ENCODE results near the gene CSMD2. TPM values are rescaled to one million over a fixed set of nuclear protein-coding genes. Genes with fewer than 3 reads are reported as not detected.

Gene CSMD2
- total and polyA plus RNA-seq, 4 donors, result 0.25 to 2.4 (median 1.7) TPM

DNA sequence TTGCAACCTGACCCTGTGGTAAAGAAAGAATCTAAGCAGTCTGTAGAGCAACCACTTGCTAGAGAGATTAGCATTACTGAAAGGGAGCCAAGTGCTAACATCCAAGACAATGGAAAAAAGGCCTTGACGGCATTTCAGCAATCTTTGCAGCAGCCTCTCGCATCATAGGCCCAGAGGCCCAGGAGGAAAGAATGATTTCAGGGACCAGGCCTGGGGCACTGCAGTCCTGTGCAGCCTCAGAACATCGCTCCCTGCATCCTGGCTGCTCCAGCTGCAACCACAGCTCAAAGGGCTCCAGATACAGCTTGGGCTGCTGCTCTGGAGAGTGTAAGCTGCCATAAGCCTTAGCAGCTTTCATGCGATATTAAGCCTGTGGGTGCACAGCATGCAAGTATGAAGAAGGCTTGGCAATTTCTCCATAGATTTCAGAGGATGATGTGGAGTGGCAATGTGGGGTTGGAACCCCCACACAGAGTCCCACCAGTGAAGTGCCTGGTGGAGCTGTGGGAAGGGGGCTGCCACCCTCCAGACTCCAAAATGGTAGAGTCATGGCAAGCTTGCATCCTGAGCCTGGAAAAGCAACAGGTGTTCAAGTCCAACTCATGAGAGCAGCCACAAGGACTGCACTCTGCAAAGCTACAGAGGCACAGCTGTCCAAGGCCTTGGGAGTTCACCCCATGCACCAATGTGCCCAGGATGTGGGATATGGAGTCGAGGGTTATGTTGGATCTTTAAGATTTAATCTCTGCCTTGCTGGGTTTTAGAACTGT, 411.8 kb downstream of the CSMD2 start:
- H3K36me3 ChIP-seq (ENCODE audit: control insufficient read depth in 1 of 2, insufficient read depth in 2 of 2, low read length in 1 of 2), result no peaks in the 10 kb centered on the region
- no peaks in the 10 kb centered on the region for H3K4me1 ChIP-seq (ENCODE audit: control insufficient read depth in 1 of 2, insufficient read depth in 2 of 2, low read length in 2 of 2)
- ATAC-seq (ENCODE audit: low FRiP score), result no peak
- DNase-seq, result no peak
- H3K27ac ChIP-seq (ENCODE audit: low read depth in 1 of 2, low read length in 2 of 2), result no peak overlapping the region
- no peaks in the 10 kb centered on the region for H3K27me3 ChIP-seq (ENCODE audit: control insufficient read depth in 1 of 2, insufficient read depth in 2 of 2, low read length in 1 of 2)
- H3K4me3 ChIP-seq (ENCODE audit: low read length in 2 of 2), result no peak overlapping the region
- H3K9me3 ChIP-seq (ENCODE audit: control insufficient read depth, low read length), result peaks cover 2% of the 10 kb centered on the region
- 86 to 87% methylated on average over 5 of the region's 5 CpGs for WGBS, 2 donors
- intact Hi-C loops (cut with DNase I), result no loop called here

DNA sequence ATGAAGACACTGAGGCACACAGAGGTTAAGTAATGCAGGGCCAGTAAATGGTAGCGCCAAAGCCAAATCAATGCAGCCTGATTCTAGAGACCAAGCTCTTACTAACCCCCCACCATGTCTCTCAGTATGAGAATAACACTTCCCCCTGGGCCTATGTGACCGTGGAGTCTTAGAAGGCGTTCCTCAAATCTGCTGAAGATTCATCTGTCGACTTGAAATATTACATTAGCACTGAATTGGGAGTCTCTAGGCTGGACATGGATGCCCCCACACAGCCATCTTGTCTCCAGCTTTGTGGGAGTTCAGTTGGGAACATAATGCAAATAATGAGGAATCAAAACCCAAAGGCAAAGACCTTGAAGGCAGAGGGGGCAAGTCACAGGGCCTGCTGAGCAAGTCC, 419.1 kb downstream of the CSMD2 start:
- no peaks in the 10 kb centered on the region for H3K36me3 ChIP-seq (ENCODE audit: control insufficient read depth in 1 of 2, insufficient read depth in 2 of 2, low read length in 1 of 2)
- no peak overlapping the region for H3K27ac ChIP-seq (ENCODE audit: low read depth in 1 of 2, low read length in 2 of 2)
- no peaks in the 10 kb centered on the region for H3K27me3 ChIP-seq (ENCODE audit: control insufficient read depth in 1 of 2, insufficient read depth in 2 of 2, low read length in 1 of 2)
- no peak for ATAC-seq (ENCODE audit: low FRiP score)
- H3K4me1 ChIP-seq (ENCODE audit: control insufficient read depth in 1 of 2, insufficient read depth in 2 of 2, low read length in 2 of 2), result no peaks in the 10 kb centered on the region
- intact Hi-C loops (cut with DNase I), result no loop called here
- no peak for DNase-seq
- WGBS, 2 donors, result 87 to 89% methylated on average over 4 of the region's 4 CpGs
- H3K4me3 ChIP-seq (ENCODE audit: low read length in 2 of 2), result no peak overlapping the region
- H3K9me3 ChIP-seq (ENCODE audit: control insufficient read depth, low read length), result no peaks in the 10 kb centered on the region

DNA sequence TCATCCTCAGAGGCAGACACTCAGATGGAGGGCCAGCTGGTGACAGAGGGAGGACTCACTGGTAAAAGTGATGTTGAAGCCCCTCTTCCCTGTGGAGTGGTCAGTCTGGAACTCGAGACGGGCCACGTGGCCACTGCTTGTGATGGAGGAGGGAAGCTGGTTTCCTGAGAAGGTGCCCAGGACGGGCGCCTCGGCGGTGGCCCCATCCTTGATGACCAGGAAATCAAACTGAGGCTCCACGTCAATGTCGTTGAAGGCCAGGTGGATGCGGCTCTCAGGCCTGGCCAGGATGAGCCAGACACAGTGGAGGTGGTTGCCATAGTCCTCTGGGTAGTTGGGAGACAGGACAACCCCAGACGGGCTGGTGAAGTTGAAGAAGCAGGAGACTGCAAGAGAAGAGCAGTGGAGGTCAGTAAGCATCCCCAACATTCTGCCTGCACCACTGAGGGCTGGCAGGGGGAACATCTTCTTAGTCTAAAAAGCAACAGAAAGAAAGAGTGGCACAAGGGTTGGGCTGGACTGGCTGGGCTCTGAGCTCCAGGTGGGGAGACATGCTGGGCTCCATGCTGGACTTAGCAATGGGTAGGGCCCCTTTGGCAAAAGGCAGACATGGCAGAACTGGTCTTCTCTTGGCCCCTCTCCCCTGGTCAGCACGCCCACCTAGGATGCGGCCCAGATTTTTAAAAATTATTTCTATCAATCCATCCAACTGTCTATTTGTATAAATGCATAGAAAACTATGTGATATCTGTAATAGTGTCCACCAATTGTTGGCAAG, 421.6 kb downstream of the CSMD2 start:
- DNase-seq, result no peak
- Histone ChIP-seq H3K4me1 (ENCODE audit: control insufficient read depth in 1 of 2, insufficient read depth in 2 of 2, low read length in 2 of 2) (no peaks in the 10 kb centered on the region), H3K9me3 (ENCODE audit: control insufficient read depth, low read length) (no peaks in the 10 kb centered on the region), H3K36me3 (ENCODE audit: control insufficient read depth in 1 of 2, insufficient read depth in 2 of 2, low read length in 1 of 2) (no peaks in the 10 kb centered on the region), H3K27me3 (ENCODE audit: control insufficient read depth in 1 of 2, insufficient read depth in 2 of 2, low read length in 1 of 2) (no peaks in the 10 kb centered on the region), H3K4me3 (ENCODE audit: low read length in 2 of 2) (no peak overlapping the region), H3K27ac (ENCODE audit: low read depth in 1 of 2, low read length in 2 of 2) (no peak overlapping the region)
- no peak for ATAC-seq (ENCODE audit: low FRiP score)
- intact Hi-C loops (cut with DNase I), result no loop called here
- WGBS, 2 donors, result 95 to 96% methylated on average over 13 of the region's 13 CpGs

DNA sequence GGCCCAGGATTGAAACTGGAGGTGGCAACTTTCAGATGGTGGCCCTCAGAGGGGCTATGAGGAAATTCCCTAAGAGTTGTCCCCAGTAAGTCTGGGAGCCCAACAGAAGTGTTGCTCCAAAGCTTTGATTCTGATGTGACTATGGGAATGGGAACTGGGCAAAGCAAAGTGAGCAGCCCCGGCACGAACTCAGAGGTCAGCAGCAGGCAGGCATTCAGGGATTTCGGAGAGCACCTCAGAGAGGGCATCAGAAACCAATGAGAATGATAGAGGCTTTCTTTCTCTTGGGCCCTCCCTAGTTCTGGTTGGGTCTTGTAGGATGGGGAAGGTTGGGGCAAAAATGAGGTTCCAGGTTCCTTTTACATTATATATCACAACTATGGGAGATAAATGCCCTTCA, 422.4 kb downstream of the CSMD2 start:
- no peaks in the 10 kb centered on the region for H3K9me3 ChIP-seq (ENCODE audit: control insufficient read depth, low read length)
- no peak for ATAC-seq (ENCODE audit: low FRiP score)
- intact Hi-C loops (cut with DNase I), result no loop called here
- no peaks in the 10 kb centered on the region for H3K36me3 ChIP-seq (ENCODE audit: control insufficient read depth in 1 of 2, insufficient read depth in 2 of 2, low read length in 1 of 2)
- no peak overlapping the region for H3K27ac ChIP-seq (ENCODE audit: low read depth in 1 of 2, low read length in 2 of 2)
- DNase-seq, result no peak
- no peaks in the 10 kb centered on the region for H3K27me3 ChIP-seq (ENCODE audit: control insufficient read depth in 1 of 2, insufficient read depth in 2 of 2, low read length in 1 of 2)
- no peak overlapping the region for H3K4me3 ChIP-seq (ENCODE audit: low read length in 2 of 2)
- WGBS, 2 donors, result 81 to 83% methylated on average over 3 of the region's 3 CpGs
- H3K4me1 ChIP-seq (ENCODE audit: control insufficient read depth in 1 of 2, insufficient read depth in 2 of 2, low read length in 2 of 2), result no peaks in the 10 kb centered on the region

DNA sequence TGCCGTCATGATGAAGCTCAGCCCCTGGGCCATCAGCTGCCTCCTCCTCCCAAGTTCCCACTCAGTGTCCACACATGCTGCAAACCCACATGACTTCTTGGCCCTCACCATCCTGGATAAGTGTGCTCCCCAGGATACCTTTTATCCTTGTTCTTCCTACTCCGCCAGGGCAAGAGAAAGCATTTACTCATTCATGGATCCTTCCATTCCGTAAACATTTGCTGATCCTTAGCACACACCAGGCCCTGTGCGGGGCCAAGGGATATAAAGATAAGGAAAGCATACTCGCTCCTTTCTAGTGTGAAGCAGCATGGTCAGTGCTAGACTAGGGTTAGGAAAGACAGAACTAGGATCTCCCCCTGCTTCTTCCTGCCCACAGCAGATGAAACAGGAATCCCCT, 423.3 kb downstream of the CSMD2 start:
- intact Hi-C loops (cut with DNase I), result no loop called here
- WGBS, 2 donors, result 94 to 97% methylated on average over 5 of the region's 5 CpGs
- ATAC-seq (ENCODE audit: low FRiP score) (no peak), DNase-seq (no peak)
- Histone ChIP-seq H3K9me3 (ENCODE audit: control insufficient read depth, low read length) (no peaks in the 10 kb centered on the region), H3K27ac (ENCODE audit: low read depth in 1 of 2, low read length in 2 of 2) (no peak overlapping the region), H3K36me3 (ENCODE audit: control insufficient read depth in 1 of 2, insufficient read depth in 2 of 2, low read length in 1 of 2) (no peaks in the 10 kb centered on the region), H3K27me3 (ENCODE audit: control insufficient read depth in 1 of 2, insufficient read depth in 2 of 2, low read length in 1 of 2) (no peaks in the 10 kb centered on the region), H3K4me1 (ENCODE audit: control insufficient read depth in 1 of 2, insufficient read depth in 2 of 2, low read length in 2 of 2) (no peaks in the 10 kb centered on the region), H3K4me3 (ENCODE audit: low read length in 2 of 2) (no peak overlapping the region)

DNA sequence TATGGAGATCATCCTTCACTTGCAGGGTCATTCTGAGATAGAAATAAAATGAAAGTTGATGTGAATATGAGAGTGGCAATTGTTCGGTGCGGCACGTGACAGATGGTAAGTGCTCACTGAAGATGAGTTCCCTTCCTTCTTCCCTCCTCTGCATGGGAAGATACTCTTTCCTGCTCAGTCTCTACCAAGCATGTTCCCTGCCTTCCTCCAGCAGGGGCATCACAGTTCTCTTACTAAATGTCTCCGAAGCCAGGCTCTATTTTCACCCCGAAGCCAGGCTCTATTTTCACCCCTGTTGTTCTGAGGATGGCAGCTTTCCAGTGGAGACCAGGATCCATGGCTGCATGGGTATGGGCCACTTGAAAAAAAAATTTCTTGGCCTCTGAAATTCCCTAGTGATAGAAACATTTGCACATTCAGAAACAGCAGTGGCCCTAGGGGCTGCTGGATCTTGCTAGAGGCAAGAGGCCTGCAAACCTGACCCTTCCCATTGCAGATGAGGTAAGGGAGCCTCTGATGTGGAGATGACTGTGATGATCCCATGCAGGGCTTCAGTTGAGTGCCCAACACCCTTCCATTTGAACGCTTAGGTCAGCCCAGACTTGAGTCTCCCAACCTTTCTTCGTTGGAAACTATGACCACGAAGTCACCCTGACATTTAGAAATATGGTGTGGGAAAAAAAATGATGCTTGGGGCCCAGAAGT, 424.8 kb downstream of the CSMD2 start:
- Histone ChIP-seq H3K4me1 (ENCODE audit: control insufficient read depth in 1 of 2, insufficient read depth in 2 of 2, low read length in 2 of 2) (no peaks in the 10 kb centered on the region), H3K4me3 (ENCODE audit: low read length in 2 of 2) (no peak overlapping the region), H3K9me3 (ENCODE audit: control insufficient read depth, low read length) (no peaks in the 10 kb centered on the region), H3K27ac (ENCODE audit: low read depth in 1 of 2, low read length in 2 of 2) (no peak overlapping the region), H3K27me3 (ENCODE audit: control insufficient read depth in 1 of 2, insufficient read depth in 2 of 2, low read length in 1 of 2) (no peaks in the 10 kb centered on the region), H3K36me3 (ENCODE audit: control insufficient read depth in 1 of 2, insufficient read depth in 2 of 2, low read length in 1 of 2) (no peaks in the 10 kb centered on the region)
- ATAC-seq (ENCODE audit: low FRiP score) (no peak), DNase-seq (no peak)
- WGBS, 2 donors, result 80 to 83% methylated on average over 8 of the region's 8 CpGs
- intact Hi-C loops (cut with DNase I), result no loop called here

DNA sequence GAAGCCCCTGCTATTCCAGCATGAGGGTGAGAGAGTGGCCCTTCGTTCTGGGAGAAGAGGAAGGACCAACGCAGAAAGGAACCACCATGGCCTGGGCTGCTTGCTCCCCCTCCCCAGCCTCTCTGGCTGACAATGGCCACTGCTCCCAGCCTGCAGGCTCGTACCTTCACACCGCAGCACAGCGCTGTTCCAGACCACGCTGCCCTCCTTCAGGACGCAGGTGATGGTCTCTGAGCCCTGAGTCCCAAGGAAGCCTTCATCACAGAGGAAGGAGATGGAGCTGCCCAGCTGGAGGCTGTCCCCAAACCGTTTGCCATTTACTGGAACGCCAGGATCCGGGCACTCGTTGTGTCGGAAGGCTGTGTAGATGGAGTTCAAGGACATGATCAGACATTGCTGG, 426.1 kb downstream of the CSMD2 start:
- no peak overlapping the region for H3K27ac ChIP-seq (ENCODE audit: low read depth in 1 of 2, low read length in 2 of 2)
- 91 to 93% methylated on average over 12 of the region's 12 CpGs for WGBS, 2 donors
- intact Hi-C loops (cut with DNase I), result loop anchor here (5.0 kb wide), 2 partner anchors 273 to 423 kb away; no protein-coding TSS in a partner anchor
- no peaks in the 10 kb centered on the region for H3K9me3 ChIP-seq (ENCODE audit: control insufficient read depth, low read length)
- ATAC-seq (ENCODE audit: low FRiP score) (no peak), DNase-seq (no peak)
- H3K4me3 ChIP-seq (ENCODE audit: low read length in 2 of 2), result no peak overlapping the region
- no peaks in the 10 kb centered on the region for H3K4me1 ChIP-seq (ENCODE audit: control insufficient read depth in 1 of 2, insufficient read depth in 2 of 2, low read length in 2 of 2)
- no peaks in the 10 kb centered on the region for H3K36me3 ChIP-seq (ENCODE audit: control insufficient read depth in 1 of 2, insufficient read depth in 2 of 2, low read length in 1 of 2)
- no peaks in the 10 kb centered on the region for H3K27me3 ChIP-seq (ENCODE audit: control insufficient read depth in 1 of 2, insufficient read depth in 2 of 2, low read length in 1 of 2)

DNA sequence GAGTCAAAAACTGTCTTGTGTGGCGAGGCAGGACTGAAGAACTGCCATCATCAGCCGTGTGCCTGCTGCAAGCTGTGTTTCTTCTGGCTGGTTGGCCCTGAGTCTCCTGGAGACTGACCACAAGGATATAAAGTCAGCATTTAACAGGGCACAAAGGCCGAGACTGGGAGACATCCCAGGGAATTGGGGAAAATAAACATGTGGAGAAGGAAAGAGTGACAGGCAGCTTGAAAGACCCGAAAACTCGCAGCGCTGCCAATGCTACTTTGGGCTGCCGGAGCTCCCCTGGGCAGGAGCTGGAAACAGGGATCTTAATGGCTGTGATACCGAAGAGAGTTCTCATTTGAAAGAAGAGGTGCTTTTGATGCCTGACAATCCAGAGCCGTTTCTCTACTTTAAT, 426.5 kb downstream of the CSMD2 start:
- Histone ChIP-seq H3K4me3 (ENCODE audit: low read length in 2 of 2) (no peak overlapping the region), H3K27me3 (ENCODE audit: control insufficient read depth in 1 of 2, insufficient read depth in 2 of 2, low read length in 1 of 2) (no peaks in the 10 kb centered on the region), H3K9me3 (ENCODE audit: control insufficient read depth, low read length) (no peaks in the 10 kb centered on the region), H3K4me1 (ENCODE audit: control insufficient read depth in 1 of 2, insufficient read depth in 2 of 2, low read length in 2 of 2) (no peaks in the 10 kb centered on the region), H3K27ac (ENCODE audit: low read depth in 1 of 2, low read length in 2 of 2) (no peak overlapping the region), H3K36me3 (ENCODE audit: control insufficient read depth in 1 of 2, insufficient read depth in 2 of 2, low read length in 1 of 2) (no peaks in the 10 kb centered on the region)
- WGBS, 2 donors, result 8 to 15% methylated on average over 9 of the region's 9 CpGs
- DNase-seq (no peak), ATAC-seq (ENCODE audit: low FRiP score) (no peak)
- intact Hi-C loops (cut with DNase I), result loop anchor here (5.0 kb wide), 2 partner anchors 274 to 424 kb away; no protein-coding TSS in a partner anchor
